HCT116 (cell line): ENCODE measurements around the gene THRB. TPM values are rescaled to one million over a fixed set of nuclear protein-coding genes. Genes with fewer than 3 reads are reported as not detected.

Source experiments
- ATAC-seq: fragments of 200-7000 bp; cut with Tn5 transposase; 2 replicates; pipeline ENCODE4 v1.9.1; 2020; ENCODE audit warnings: mild to moderate bottlenecking, moderate library complexity
- BruUV-seq: library from RNA; stranded (reverse); fragments of 400-500 nt; replicated peaks from 2 replicates; lab custom pipeline; 2021; lab: Mats Ljungman, UMichigan
- CTCF ChIA-PET: fragments of 300-600 bp; sonication (Branson Sonifier 250); formaldehyde crosslinking; loops from one replicate; lab custom pipeline; 2021; ENCODE audit warnings: antibody characterized with exemption; lab: Charles Lee
- POLR2A ChIA-PET: fragments of 300-600, 350-600 bp; sonication (Branson Sonifier 250); formaldehyde crosslinking; loops from one replicate; lab custom pipeline; 2021; ENCODE audit warnings: antibody characterized with exemption; lab: Charles Lee
- RAD21 ChIA-PET, 2 experiments: fragments of 300-600 bp; sonication (Branson Sonifier 250); formaldehyde crosslinking; loops; one replicate each; lab custom pipeline; 2023; ENCODE audit warnings: low total read pairs in 2 of 2; ENCODE audit not compliant: uncharacterized antibody in 2 of 2, unreplicated experiment in 2 of 2, low non-redundant PET in 1 of 2; lab: Charles Lee
- DNase-seq: peaks from one replicate; pipeline ENCODE4 v3.0.0-alpha.2; 2010; ENCODE audit warnings: low read depth, low spot score
- H2AFZ ChIP-seq: fragments of 200-600 bp; shearing (Covaris generic), sonication (generic); 2 replicates; pipeline ENCODE4 v1.6.1; 2017; ENCODE audit warnings: low read depth, mixed run types, mixed read lengths, antibody characterized with exemption, low read length; ENCODE audit not compliant: poor library complexity, severe bottlenecking
- H3K27ac ChIP-seq: 2 replicates; pipeline ENCODE4 v1.5.1; 2012; ENCODE audit warnings: low read depth, low read length
- H3K27me3 ChIP-seq: fragments of 200-600 bp; sonication (generic); 2 replicates; pipeline ENCODE4 v1.6.1; 2016; ENCODE audit warnings: mixed run types, low read length, mixed read lengths; ENCODE audit not compliant: insufficient read depth
- H3K36me3 ChIP-seq, 2 experiments: fragments of 200-500 bp in 1 of 2; fragments of 200-600 bp in 1 of 2; sonication (Bioruptor generic) in 1 of 2; sonication (generic) in 1 of 2; 2 replicates each; pipeline versions ENCODE4 v1.5.1 to v1.6.1; 2014 to 2016; ENCODE audit warnings: low read length in 2 of 2, inconsistent platforms in 1 of 2, mixed read lengths in 1 of 2, mixed run types in 1 of 2; ENCODE audit not compliant: insufficient read depth in 2 of 2, control insufficient read depth in 1 of 2
- H3K4me1 ChIP-seq, 2 experiments: fragments of 200-600 bp in 1 of 2; sonication (generic) in 1 of 2; 2 replicates each; pipeline versions ENCODE4 v1.5.1 to v1.6.1; 2012 to 2017; ENCODE audit warnings: low read length in 2 of 2, inconsistent platforms in 1 of 2, mild to moderate bottlenecking in 1 of 2, mixed read lengths in 1 of 2, mixed run types in 1 of 2, moderate library complexity in 1 of 2; ENCODE audit not compliant: insufficient read depth in 2 of 2, control insufficient read depth in 1 of 2
- H3K4me2 ChIP-seq: fragments of 200-600 bp; sonication (generic); 2 replicates; pipeline ENCODE4 v1.6.1; 2017; ENCODE audit warnings: mixed run types, low read length, mixed read lengths
- H3K4me3 ChIP-seq, 2 experiments: fragments of 200-600 bp in 1 of 2; sonication (generic) in 1 of 2; replicated peaks in 1 of 2; 2 replicates each; pipeline ENCODE4 v1.5.1; 2011 to 2016; ENCODE audit warnings: low read length in 2 of 2, control low read depth in 1 of 2, low read depth in 1 of 2, mild to moderate bottlenecking in 1 of 2, mixed read lengths in 1 of 2, mixed run types in 1 of 2
- H3K79me2 ChIP-seq: fragments of 200-600 bp; sonication (generic); 2 replicates; pipeline ENCODE4 v1.6.1; 2017; ENCODE audit warnings: mild to moderate bottlenecking, mixed run types, low read length, moderate library complexity, mixed read lengths; ENCODE audit not compliant: insufficient read depth
- H3K9ac ChIP-seq: fragments of 200-600 bp; sonication (generic); 2 replicates; pipeline ENCODE4 v1.6.1; 2016; ENCODE audit warnings: low read length, mixed read lengths
- H3K9me2 ChIP-seq: fragments of 200-600 bp; sonication (generic), shearing (Covaris generic); 2 replicates; pipeline ENCODE4 v1.6.1; 2017; ENCODE audit warnings: mixed run types, mild to moderate bottlenecking, moderate library complexity; ENCODE audit not compliant: insufficient read depth
- H3K9me3 ChIP-seq, 2 experiments: fragments of 200-500 bp in 1 of 2; fragments of 200-600 bp in 1 of 2; sonication (Bioruptor generic) in 1 of 2; sonication (generic) in 1 of 2; 2 replicates each; pipeline ENCODE4 v1.6.1; 2014 to 2017; ENCODE audit warnings: low read length in 2 of 2, mixed read lengths in 2 of 2, inconsistent platforms in 1 of 2, low read depth in 1 of 2, mild to moderate bottlenecking in 1 of 2, mixed run types in 1 of 2, moderate library complexity in 1 of 2; ENCODE audit not compliant: control insufficient read depth in 1 of 2, insufficient read depth in 1 of 2
- H4K20me1 ChIP-seq: fragments of 200-600 bp; sonication (generic), shearing (Covaris generic); 2 replicates; pipeline ENCODE4 v1.6.1; 2017; ENCODE audit warnings: mixed run types, mild to moderate bottlenecking, moderate library complexity; ENCODE audit not compliant: insufficient read depth
- CBX3 ChIP-seq: IDR thresholded peaks from 2 replicates; pipeline ENCODE4 v1.6.1; 2012; ENCODE audit warnings: low read depth
- POLR2AphosphoS5 ChIP-seq: IDR thresholded peaks from 2 replicates; pipeline ENCODE4 v1.6.1; 2011; ENCODE audit warnings: mild to moderate bottlenecking, low read depth, low read length, moderate library complexity
- RAD21 ChIP-seq: IDR thresholded peaks from 2 replicates; pipeline ENCODE4 v1.6.1; 2012; ENCODE audit warnings: low read depth, mild to moderate bottlenecking
- SP1 ChIP-seq: IDR thresholded peaks from 2 replicates; pipeline ENCODE4 v1.6.1; 2012; ENCODE audit warnings: low read depth
- SRF ChIP-seq: IDR thresholded peaks from 2 replicates; pipeline ENCODE4 v1.6.1; 2012; ENCODE audit warnings: low read depth
- TCF7L2 ChIP-seq: IDR thresholded peaks from 2 replicates; pipeline ENCODE4 v1.7.0; 2011; ENCODE audit warnings: borderline replicate concordance, inconsistent platforms; ENCODE audit not compliant: insufficient read depth, insufficient read length; ENCODE audit errors: extremely low read depth
- ZFX ChIP-seq: fragments of 450-650 bp; IDR thresholded peaks from 2 replicates; pipeline ENCODE4 v1.6.1; 2017
- ZNF274 ChIP-seq: fragments of 200-500 bp; sonication (Bioruptor generic); IDR thresholded peaks from 2 replicates; pipeline ENCODE4 v1.6.1; 2014; ENCODE audit warnings: mild to moderate bottlenecking, low read depth, low read length, inconsistent platforms
- intact Hi-C: fragments of 100-400 bp; cut with micrococcal nuclease; formaldehyde crosslinking; loops from 2 replicates; pipeline ENCODE4 v1.10.0; 2022
- total RNA-seq: library from RNA; stranded (reverse); gene quantifications from one replicate; pipeline ENCODE4 v1.2.1, GENCODE V29; 2021; ENCODE audit not compliant: unreplicated experiment
- TF ChIP-seq, protein P1 (sequence below): IDR thresholded peaks from 2 replicates; pipeline ENCODE4 v1.6.1; 2012

Gene THRB
- total RNA-seq, 1 experiment from 2014 or later: 2.5 TPM

DNA sequence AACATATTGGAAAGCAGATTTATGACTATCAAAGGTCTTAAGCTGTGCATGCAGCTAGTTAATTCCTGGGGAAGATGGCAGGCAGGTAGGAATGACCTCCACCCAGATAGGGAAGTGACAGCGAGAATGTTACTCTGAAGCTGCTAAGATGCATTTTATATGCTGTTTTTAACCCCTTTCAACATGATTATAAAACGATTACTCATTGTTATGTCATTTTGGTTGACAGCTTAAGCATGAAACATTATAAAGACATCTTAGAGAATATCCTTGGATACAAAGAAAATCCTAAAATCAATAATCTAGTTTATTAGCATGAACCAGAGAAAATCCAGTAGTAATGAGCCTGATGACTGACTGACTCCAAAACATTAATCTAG, 329.1 kb downstream of the THRB start:
- Histone ChIP-seq H3K4me2 (no peak overlapping the region), H3K9me3 (no peaks in the 10 kb centered on the region), H4K20me1 (no peaks in the 10 kb centered on the region), H3K4me1 (no peaks in the 10 kb centered on the region), H3K9ac (no peak overlapping the region), H3K9me2 (no peaks in the 10 kb centered on the region), H2AFZ (no peak overlapping the region), H3K27ac (no peak overlapping the region), H3K4me3 (no peak overlapping the region), H3K27me3 (no peaks in the 10 kb centered on the region), H3K79me2 (no peaks in the 10 kb centered on the region), H3K36me3 (no peaks in the 10 kb centered on the region)
- BruUV-seq: no TSS peak
- ATAC-seq (no peak), DNase-seq (no peak)
- TF ChIP-seq ZNF274 (no peak), CBX3 (no peak), SP1 (no peak), SRF (no peak)
- CTCF ChIA-PET: interaction anchor here (1.0 kb wide), 1 partner anchor 9 kb away, joined by 3 read pairs; no protein-coding TSS in a partner anchor
- POLR2A ChIA-PET: no interaction called here
- RAD21 ChIA-PET: no interaction called here
- intact Hi-C loops: no loop called here

DNA sequence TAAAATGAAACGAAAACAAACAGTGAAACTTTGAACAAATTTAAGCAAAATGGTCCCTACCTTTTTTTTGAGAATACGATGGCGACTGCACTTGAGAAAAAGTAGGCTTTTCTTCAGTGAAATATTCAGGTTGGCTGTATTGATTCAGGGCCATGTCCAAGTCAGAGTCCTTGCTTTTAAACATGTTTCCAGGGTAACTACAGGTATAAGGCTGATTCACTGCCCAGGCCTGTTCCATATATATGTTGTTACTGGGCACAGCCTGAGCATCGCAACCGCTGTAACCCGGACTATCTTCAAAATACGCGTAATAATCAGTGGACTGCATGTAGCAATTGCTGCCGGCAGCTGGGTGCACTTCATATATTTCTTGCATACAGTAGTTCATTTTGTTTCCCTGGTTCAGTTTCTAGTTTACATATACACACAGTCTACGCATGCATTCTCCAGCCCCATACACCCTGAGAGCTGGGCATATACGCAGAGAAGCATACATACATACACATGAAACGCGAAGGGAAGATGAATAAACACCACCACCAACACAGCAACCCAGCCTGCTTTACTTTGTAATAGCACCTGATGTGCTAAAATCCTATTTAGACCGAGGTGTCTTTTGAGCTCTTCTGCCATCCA, 329.6 kb downstream of the THRB start:
- H3K27me3 ChIP-seq: no peaks in the 10 kb centered on the region
- H3K4me3 ChIP-seq: no peak overlapping the region
- no peaks in the 10 kb centered on the region for H3K9me3 ChIP-seq
- ChIA-PET CTCF (interaction anchor here (1.0 kb wide), 1 partner anchor 9 kb away, joined by 3 read pairs; no protein-coding TSS in a partner anchor), RAD21 (no interaction called here), POLR2A (no interaction called here)
- ATAC-seq (no peak), DNase-seq (no peak)
- no peaks in the 10 kb centered on the region for H3K9me2 ChIP-seq
- no peak overlapping the region for H2AFZ ChIP-seq
- no peaks in the 10 kb centered on the region for H3K4me1 ChIP-seq
- no peak overlapping the region for H3K4me2 ChIP-seq
- no TSS peak for BruUV-seq
- no peak overlapping the region for H3K27ac ChIP-seq
- H4K20me1 ChIP-seq: no peaks in the 10 kb centered on the region
- H3K9ac ChIP-seq: no peak overlapping the region
- H3K36me3 ChIP-seq: no peaks in the 10 kb centered on the region
- intact Hi-C loops: no loop called here
- H3K79me2 ChIP-seq: no peaks in the 10 kb centered on the region
- TF ChIP-seq RAD21 (no peak), ZFX (no peak), CBX3 (no peak), POLR2AphosphoS5 (no peak), TCF7L2 (no peak), ZNF274 (no peak)
- TF ChIP-seq, protein P1, sequence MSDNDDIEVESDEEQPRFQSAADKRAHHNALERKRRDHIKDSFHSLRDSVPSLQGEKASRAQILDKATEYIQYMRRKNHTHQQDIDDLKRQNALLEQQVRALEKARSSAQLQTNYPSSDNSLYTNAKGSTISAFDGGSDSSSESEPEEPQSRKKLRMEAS: no peak
